Measurements from ENCODE around the gene DEPDC1B.

The DEPDC1B gene

GRCh38 chr5:60638300-60638699 is 61.7 kb downstream of the DEPDC1B start:
- TF ChIP-seq CTCF (IDR thresholded peaks at IDR 0.05; ENCODE audit: extremely low read depth, missing control alignments): no peak
- no peak for DNase-seq (ENCODE audit: low spot score)

GRCh38 chr5:60636644-60637043 is 63.3 kb downstream of the DEPDC1B start:
- TF ChIP-seq CTCF (IDR thresholded peaks at IDR 0.05; ENCODE audit: extremely low read depth, missing control alignments): no peak
- DNase-seq (ENCODE audit: low spot score): no peak

GRCh38 chr5:60636001-60636400 is 64.0 kb downstream of the DEPDC1B start:
- no peak for TF ChIP-seq CTCF (IDR thresholded peaks at IDR 0.05; ENCODE audit: extremely low read depth, missing control alignments)
- DNase-seq (ENCODE audit: low spot score): no peak

GRCh38 chr5:60634051-60634450 is 65.9 kb downstream of the DEPDC1B start:
- no peak for DNase-seq (ENCODE audit: low spot score)
- TF ChIP-seq CTCF (IDR thresholded peaks at IDR 0.05; ENCODE audit: extremely low read depth, missing control alignments): no peak

- no peak for TF ChIP-seq CTCF (IDR thresholded peaks at IDR 0.05; ENCODE audit: extremely low read depth, missing control alignments)
- no peak for DNase-seq (ENCODE audit: low spot score)
These were observed 66.6 kb downstream of the DEPDC1B start for GRCh38 chr5:60633341-60633740.

- no peak for DNase-seq (ENCODE audit: low spot score)
- TF ChIP-seq CTCF (IDR thresholded peaks at IDR 0.05; ENCODE audit: extremely low read depth, missing control alignments): no peak
These were observed 67.8 kb downstream of the DEPDC1B start for GRCh38 chr5:60632153-60632552.

GRCh38 chr5:60630836-60631235 is 69.1 kb downstream of the DEPDC1B start:
- DNase-seq (ENCODE audit: low spot score): no peak
- no peak for TF ChIP-seq CTCF (IDR thresholded peaks at IDR 0.05; ENCODE audit: extremely low read depth, missing control alignments)
